Stimulated activated memory B cell treated with anti-CD40 and anti-IgM and Interleukin-4, amounts not matched to agents 10 μg/mL and 1 μg/mL and 100 μg/mL, for 72 hours (primary cell): ENCODE data around the gene DCHS1.

Source experiments
- ATAC-seq: fragments of 150-1000 bp; cut with Tn5 transposase; 2 replicates; pipeline ENCODE4 v1.10.0; 2021
- H3K27ac Mint-ChIP-seq: one replicate; pipeline ENCODE4 v1.8.0; 2022; ENCODE audit warnings: mild to moderate bottlenecking, mixed read lengths
- H3K27me3 Mint-ChIP-seq: one replicate; pipeline ENCODE4 v1.8.0; 2022; ENCODE audit warnings: mixed read lengths
- H3K36me3 Mint-ChIP-seq: one replicate; pipeline ENCODE4 v1.8.0; 2022; ENCODE audit warnings: mixed read lengths
- H3K4me1 Mint-ChIP-seq: one replicate; pipeline ENCODE4 v1.8.0; 2022; ENCODE audit warnings: mixed read lengths
- H3K4me3 Mint-ChIP-seq: one replicate; pipeline ENCODE4 v1.8.0; 2022; ENCODE audit warnings: mild to moderate bottlenecking, moderate library complexity, mixed read lengths
- H3K9me3 Mint-ChIP-seq: one replicate; pipeline ENCODE4 v1.8.0; 2022; ENCODE audit warnings: mixed read lengths

Gene DCHS1

GRCh38 chr11:6604081-6604626 lies 51.5 kb downstream of the DCHS1 start:
- ATAC-seq = peak; percentile 72
- H3K9me3 Mint-ChIP-seq = no peaks in the 10 kb centered on the region
- H3K36me3 Mint-ChIP-seq = peaks cover 34% of the 10 kb centered on the region
- peaks cover 24% of the 10 kb centered on the region for H3K4me1 Mint-ChIP-seq
- H3K4me3 Mint-ChIP-seq = no peak overlapping the region
- H3K27me3 Mint-ChIP-seq = no peaks in the 10 kb centered on the region
- no peak overlapping the region for H3K27ac Mint-ChIP-seq

GRCh38 chr11:6603287-6604080 lies 52.1 kb downstream of the DCHS1 start, which contains the start of the genes ILK and RRP8:
Gene ILK (plus strand): TSS chr11:6603774. CDS start chr11:6604272, 498 bp downstream.
Gene RRP8 (minus strand): TSS chr11:6603616. CDS start chr11:6603502, 114 bp downstream.
- no peak within 1 kb of the TSS for H3K27ac Mint-ChIP-seq
- peak; percentile 93 for ATAC-seq
- peaks cover 28% of the 10 kb centered on the region for H3K4me1 Mint-ChIP-seq
- no peak within 1 kb of the TSS for H3K4me3 Mint-ChIP-seq
- peaks cover 35% of the 10 kb centered on the region for H3K36me3 Mint-ChIP-seq
- H3K27me3 Mint-ChIP-seq = no peaks in the 10 kb centered on the region
- H3K9me3 Mint-ChIP-seq = no peaks in the 10 kb centered on the region

DNA sequence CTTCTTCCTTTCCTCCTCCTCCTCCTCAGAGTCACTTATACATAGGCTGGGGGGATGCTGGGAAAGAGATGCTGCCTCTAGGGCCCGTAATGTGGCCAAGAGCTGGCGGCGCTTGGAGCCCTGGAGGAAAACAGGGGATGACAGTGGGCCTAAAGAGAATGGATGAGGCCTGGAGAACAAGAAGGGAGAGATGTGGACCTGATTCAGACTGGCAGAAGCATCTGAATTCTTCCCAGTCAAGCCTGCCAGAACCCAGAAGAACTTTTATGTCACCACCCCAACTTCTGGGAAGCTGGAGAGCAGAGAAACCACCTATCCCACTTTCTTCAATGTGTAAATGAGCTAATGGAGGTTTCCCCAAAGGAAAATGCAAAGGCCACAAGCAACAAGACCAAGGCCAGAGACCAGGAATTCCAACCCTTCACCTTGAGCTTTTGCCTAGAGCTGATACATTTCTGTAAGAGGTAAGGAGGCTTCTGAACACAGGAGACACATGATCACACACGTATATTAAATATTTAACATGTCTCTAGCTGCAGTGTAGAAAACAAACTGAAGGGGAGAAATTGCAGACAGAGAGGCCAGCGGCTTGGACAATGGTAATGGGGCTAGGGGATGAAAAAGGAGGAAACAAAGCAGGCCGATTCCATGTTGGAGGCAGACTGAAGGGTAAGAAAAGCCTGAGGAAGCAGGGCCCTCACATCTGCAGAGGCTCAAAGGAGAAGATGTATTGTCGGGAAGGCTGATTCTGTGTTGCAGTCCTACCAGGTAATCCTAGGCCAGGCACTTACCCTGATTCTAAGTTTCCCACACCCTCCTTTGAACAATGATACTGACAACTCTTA lies 53.3 kb downstream of the DCHS1 start:
- H3K27me3 Mint-ChIP-seq = no peaks in the 10 kb centered on the region
- ATAC-seq = no peak
- H3K9me3 Mint-ChIP-seq = no peaks in the 10 kb centered on the region
- peaks cover 40% of the 10 kb centered on the region for H3K36me3 Mint-ChIP-seq
- peaks cover 26% of the 10 kb centered on the region for H3K4me1 Mint-ChIP-seq
- H3K27ac Mint-ChIP-seq = no peak overlapping the region
- peak overlapping the region; percentile 39 for H3K4me3 Mint-ChIP-seq

DNA sequence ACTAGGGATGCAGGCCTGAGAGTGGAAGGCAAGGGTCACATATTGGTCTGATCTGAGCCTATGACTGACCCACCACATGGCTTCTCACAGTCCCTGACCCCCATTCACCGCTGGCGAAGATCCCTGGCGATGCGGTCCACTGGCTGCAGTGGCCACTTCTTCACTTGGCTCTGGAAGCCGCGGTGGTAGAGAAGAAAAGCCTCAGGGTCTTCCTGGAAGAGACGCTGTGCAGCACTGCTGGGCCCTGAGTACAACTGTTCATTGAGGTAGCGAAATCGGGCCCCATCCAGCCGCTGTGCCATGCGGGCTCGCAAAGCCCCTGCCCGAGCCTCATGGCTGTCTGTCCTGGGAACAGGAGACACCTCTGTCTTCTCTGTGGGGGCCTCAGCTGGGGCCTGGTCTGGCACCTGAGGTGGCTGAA lies 54.6 kb downstream of the DCHS1 start:
- no peaks in the 10 kb centered on the region for H3K27me3 Mint-ChIP-seq
- no peak overlapping the region for H3K4me3 Mint-ChIP-seq
- no peak for ATAC-seq
- peaks cover 41% of the 10 kb centered on the region for H3K36me3 Mint-ChIP-seq
- H3K27ac Mint-ChIP-seq = no peak overlapping the region
- H3K9me3 Mint-ChIP-seq = no peaks in the 10 kb centered on the region
- peaks cover 17% of the 10 kb centered on the region for H3K4me1 Mint-ChIP-seq

DNA sequence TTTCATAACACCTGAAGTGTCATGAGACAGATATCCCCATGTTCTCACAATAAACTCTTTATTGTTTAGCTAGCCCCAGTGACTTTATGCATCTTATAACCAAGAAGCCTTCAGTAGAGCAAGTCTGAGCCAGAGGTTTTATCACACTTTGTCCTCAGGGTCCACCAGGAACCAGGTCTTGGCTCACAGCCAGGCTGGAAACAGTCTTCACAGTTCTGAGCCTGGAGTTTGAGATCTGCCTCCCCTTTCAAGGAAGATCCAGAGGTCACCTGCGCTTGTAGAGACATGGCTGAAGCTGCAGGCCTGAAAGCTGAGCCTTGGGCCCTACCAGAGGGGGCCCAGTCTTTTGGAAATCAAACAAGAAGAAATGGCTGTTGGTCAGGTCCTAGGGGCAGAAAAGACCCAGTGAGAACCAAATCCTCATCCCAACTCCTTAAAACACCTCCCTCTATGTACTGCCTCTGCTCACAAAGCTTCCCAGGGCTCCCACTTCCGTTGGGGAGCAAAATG lies 55.7 kb downstream of the DCHS1 start:
- Mint-ChIP-seq H3K4me3 (no peak overlapping the region), H3K27me3 (no peaks in the 10 kb centered on the region), H3K27ac (no peak overlapping the region), H3K36me3 (peaks cover 46% of the 10 kb centered on the region), H3K4me1 (peaks cover 13% of the 10 kb centered on the region), H3K9me3 (no peaks in the 10 kb centered on the region)
- no peak for ATAC-seq

- Mint-ChIP-seq H3K9me3 (no peaks in the 10 kb centered on the region), H3K27me3 (no peaks in the 10 kb centered on the region), H3K4me1 (peaks cover 14% of the 10 kb centered on the region), H3K27ac (no peak overlapping the region), H3K4me3 (no peak overlapping the region), H3K36me3 (peaks cover 49% of the 10 kb centered on the region)
- no peak for ATAC-seq
Observed at GRCh38 chr11:6599449-6599848, 56.2 kb downstream of the DCHS1 start.

DNA sequence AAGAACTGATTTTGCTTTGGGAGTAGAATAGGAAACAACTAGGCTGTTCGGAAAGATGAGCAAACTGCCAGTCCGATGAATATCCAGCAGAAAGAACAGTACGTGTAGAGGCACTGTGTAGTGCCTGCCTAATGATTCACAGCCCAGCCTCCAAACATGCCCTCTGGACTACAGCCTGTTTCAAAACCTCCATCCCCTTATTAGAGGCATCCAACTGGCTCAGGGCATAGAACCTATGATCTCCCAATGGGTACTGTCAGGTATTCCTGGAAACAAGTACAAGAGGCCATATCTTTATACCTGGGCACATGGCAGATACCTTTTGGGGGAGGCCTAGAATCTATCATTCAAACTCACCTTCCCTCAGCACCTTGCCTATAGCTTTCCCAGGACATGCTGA lies 57.1 kb downstream of the DCHS1 start:
- ATAC-seq = no peak
- no peaks in the 10 kb centered on the region for H3K27me3 Mint-ChIP-seq
- H3K27ac Mint-ChIP-seq = no peak overlapping the region
- H3K4me1 Mint-ChIP-seq = peaks cover 18% of the 10 kb centered on the region
- no peak overlapping the region for H3K4me3 Mint-ChIP-seq
- no peaks in the 10 kb centered on the region for H3K9me3 Mint-ChIP-seq
- H3K36me3 Mint-ChIP-seq = peaks cover 58% of the 10 kb centered on the region

GRCh38 chr11:6596239-6596877 lies 59.3 kb downstream of the DCHS1 start:
- H3K27me3 Mint-ChIP-seq = no peaks in the 10 kb centered on the region
- H3K9me3 Mint-ChIP-seq = no peaks in the 10 kb centered on the region
- no peak for ATAC-seq
- H3K27ac Mint-ChIP-seq = no peak overlapping the region
- no peak overlapping the region for H3K4me3 Mint-ChIP-seq
- H3K36me3 Mint-ChIP-seq = peaks cover 67% of the 10 kb centered on the region
- peaks cover 18% of the 10 kb centered on the region for H3K4me1 Mint-ChIP-seq

DNA sequence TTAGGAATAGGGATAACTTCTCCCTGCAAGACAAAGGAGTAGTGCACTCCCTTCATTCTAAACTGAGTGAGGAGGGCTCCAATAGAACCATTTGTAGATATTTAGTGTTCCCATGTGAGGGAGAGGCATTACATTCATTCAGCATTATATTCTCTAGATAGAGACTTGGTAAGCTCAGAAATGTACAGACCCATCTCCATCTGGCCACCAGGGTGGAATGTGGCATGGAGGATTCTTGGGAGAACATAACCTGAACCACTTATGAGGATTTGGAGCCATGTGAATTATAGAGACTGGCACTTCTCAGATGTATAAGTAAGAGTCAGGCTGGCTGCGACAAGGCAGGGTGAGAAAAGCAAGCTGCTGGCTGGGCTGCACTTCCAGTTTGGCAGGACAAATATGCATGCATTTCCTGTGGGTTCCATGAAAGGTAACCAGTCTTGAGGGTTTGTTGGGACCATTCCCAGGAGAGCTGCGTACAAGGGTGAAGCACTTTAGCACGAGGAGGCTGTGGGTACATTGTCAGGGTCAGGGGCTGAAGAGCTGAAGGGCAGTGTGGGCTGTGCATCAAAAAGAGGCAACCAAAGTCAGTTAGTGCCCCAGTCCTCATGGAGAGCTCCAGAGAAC lies 61.4 kb downstream of the DCHS1 start:
- peaks cover 69% of the 10 kb centered on the region for H3K36me3 Mint-ChIP-seq
- no peak for ATAC-seq
- H3K27ac Mint-ChIP-seq = no peak overlapping the region
- no peak overlapping the region for H3K4me3 Mint-ChIP-seq
- peaks cover 15% of the 10 kb centered on the region for H3K4me1 Mint-ChIP-seq
- no peaks in the 10 kb centered on the region for H3K9me3 Mint-ChIP-seq
- no peaks in the 10 kb centered on the region for H3K27me3 Mint-ChIP-seq

DNA sequence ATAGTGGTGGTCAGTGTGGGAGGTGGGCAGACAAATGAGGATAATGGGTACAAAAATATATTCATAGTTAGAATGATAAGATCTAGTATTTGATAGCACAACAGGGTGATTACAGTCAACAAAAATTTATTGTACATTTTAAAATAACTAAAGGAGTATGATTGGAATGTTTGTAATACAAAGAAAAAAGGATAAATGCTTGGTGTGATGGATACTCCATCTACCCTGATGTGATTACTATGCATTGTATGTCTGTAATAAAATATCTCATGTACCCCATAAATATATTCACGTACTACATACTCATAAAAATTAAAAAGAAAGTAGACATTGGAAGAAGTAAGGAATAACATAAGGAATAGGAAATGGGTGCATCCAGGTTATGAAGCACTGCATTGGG lies 67.6 kb downstream of the DCHS1 start:
- peaks cover 10% of the 10 kb centered on the region for H3K9me3 Mint-ChIP-seq
- no peak overlapping the region for H3K4me3 Mint-ChIP-seq
- H3K27me3 Mint-ChIP-seq = no peaks in the 10 kb centered on the region
- H3K27ac Mint-ChIP-seq = no peak overlapping the region
- H3K4me1 Mint-ChIP-seq = no peaks in the 10 kb centered on the region
- ATAC-seq = no peak
- H3K36me3 Mint-ChIP-seq = peaks cover 72% of the 10 kb centered on the region

- Mint-ChIP-seq H3K36me3 (peaks cover 75% of the 10 kb centered on the region), H3K9me3 (peaks cover 13% of the 10 kb centered on the region), H3K27ac (no peak overlapping the region), H3K27me3 (no peaks in the 10 kb centered on the region), H3K4me1 (no peaks in the 10 kb centered on the region), H3K4me3 (no peak overlapping the region)
- no peak for ATAC-seq
Observed at GRCh38 chr11:6587360-6587953, 68.2 kb downstream of the DCHS1 start.

- Mint-ChIP-seq H3K36me3 (peaks cover 75% of the 10 kb centered on the region), H3K9me3 (peaks cover 16% of the 10 kb centered on the region), H3K4me1 (peaks cover 5% of the 10 kb centered on the region), H3K4me3 (no peak overlapping the region), H3K27me3 (no peaks in the 10 kb centered on the region), H3K27ac (no peak overlapping the region)
- no peak for ATAC-seq
Observed at GRCh38 chr11:6586434-6587359, 68.9 kb downstream of the DCHS1 start.

- no peak for ATAC-seq
- H3K27ac Mint-ChIP-seq = no peak overlapping the region
- H3K27me3 Mint-ChIP-seq = no peaks in the 10 kb centered on the region
- H3K36me3 Mint-ChIP-seq = peaks cover 81% of the 10 kb centered on the region
- peaks cover 5% of the 10 kb centered on the region for H3K4me1 Mint-ChIP-seq
- no peak overlapping the region for H3K4me3 Mint-ChIP-seq
- H3K9me3 Mint-ChIP-seq = peaks cover 16% of the 10 kb centered on the region
Observed at GRCh38 chr11:6584528-6584927, 71.1 kb downstream of the DCHS1 start.
